HepG2 (cell line): ENCODE measurements around the gene AP2A2. TPM values are rescaled to one million over a fixed set of nuclear protein-coding genes. Genes with fewer than 3 reads are reported as not detected.
A peak's percentile ranks its signal among the peaks of the same experiment; 100 is the strongest.

Source experiments
- ATAC-seq: fragments of 200-7000 bp; cut with Tn5 transposase; 3 replicates; pipeline ENCODE4 v1.9.1; 2020; ENCODE audit warnings: mild to moderate bottlenecking, moderate library complexity
- BruUV-seq: library from RNA; stranded (reverse); fragments of 400-500 nt; replicated peaks from 2 replicates; lab custom pipeline; 2021; lab: Mats Ljungman, UMichigan
- CTCF ChIA-PET: fragments of 300-600 bp; formaldehyde crosslinking; extraction: SDS; loops from one replicate; lab custom pipeline; 2021; ENCODE audit warnings: low total read pairs, inconsistent platforms, low intra/inter-chr PET ratio; lab: Yijun Ruan, JAX
- POLR2A ChIA-PET: fragments of 350-600 bp; sonication (Branson Sonifier 250); formaldehyde crosslinking; loops from one replicate; lab custom pipeline; 2020; ENCODE audit warnings: antibody characterized with exemption, inconsistent platforms; lab: Yijun Ruan, JAX
- DNase-seq: peaks from one replicate; pipeline ENCODE4 v3.0.0-alpha.2; 2015; ENCODE audit warnings: low spot score
- FAIRE-seq: peaks from 3 replicates; lab custom pipeline; 2011; peaks lifted over from hg19 to GRCh38; lab: Jason Lieb, UNC
- H2AFZ ChIP-seq: one replicate; pipeline ENCODE4 v1.6.1; 2011; ENCODE audit warnings: low read length, inconsistent platforms
- H3K27ac ChIP-seq: fragments of 300-600 bp; 3 replicates; pipeline ENCODE4 v1.8.0; 2011; ENCODE audit warnings: mixed run types, mild to moderate bottlenecking, mixed read lengths, low read length, inconsistent platforms; ENCODE audit not compliant: insufficient read depth; ENCODE audit errors: extremely low read length
- H3K27me3 ChIP-seq, 2 experiments: fragments of 200-600 bp in 1 of 2; 2 replicates in 1 of 2; 3 replicates in 1 of 2; pipeline versions ENCODE4 v1.6.0 to v1.8.0; 2011; ENCODE audit warnings: low read length in 2 of 2, mild to moderate bottlenecking in 2 of 2, moderate library complexity in 2 of 2, inconsistent platforms in 1 of 2; ENCODE audit not compliant: insufficient read depth in 2 of 2, control insufficient read depth in 1 of 2
- H3K36me3 ChIP-seq, 2 experiments: fragments of 200-600 bp in 1 of 2; replicated peaks in 1 of 2; 2 replicates in 1 of 2; 3 replicates in 1 of 2; pipeline versions ENCODE4 v1.5.1 to v1.8.0; 2011; ENCODE audit warnings: low read length in 2 of 2, inconsistent platforms in 1 of 2; ENCODE audit not compliant: insufficient read depth in 2 of 2, control insufficient read depth in 1 of 2
- H3K4me1 ChIP-seq: 2 replicates; pipeline ENCODE4 v1.5.1; 2012; ENCODE audit warnings: low read length, inconsistent platforms; ENCODE audit not compliant: insufficient read depth
- H3K4me2 ChIP-seq: 2 replicates; pipeline ENCODE4 v1.6.0; 2011; ENCODE audit warnings: low read depth, low read length, inconsistent platforms
- H3K4me3 ChIP-seq, 3 experiments: fragments of 200-600 bp in 1 of 3; sonication (generic), shearing (Covaris generic) in 1 of 3; replicated peaks in 1 of 3; 2 replicates each; pipeline ENCODE4 v1.5.1; 2011 to 2016; ENCODE audit warnings: low read length in 3 of 3, inconsistent platforms in 2 of 3, low read depth in 2 of 3, mild to moderate bottlenecking in 2 of 3, control low read depth in 1 of 3, mixed read lengths in 1 of 3; ENCODE audit not compliant: insufficient read depth in 1 of 3
- H3K79me2 ChIP-seq: one replicate; pipeline ENCODE4 v1.6.1; 2011; ENCODE audit warnings: low read length, inconsistent platforms; ENCODE audit not compliant: insufficient read depth
- H3K9ac ChIP-seq: 2 replicates; pipeline ENCODE4 v1.6.0; 2011; ENCODE audit warnings: mild to moderate bottlenecking, low read depth, low read length, inconsistent platforms; ENCODE audit not compliant: insufficient read depth
- H3K9me3 ChIP-seq: 2 replicates; pipeline ENCODE4 v1.5.1; 2012; ENCODE audit warnings: mild to moderate bottlenecking, low read length
- H4K20me1 ChIP-seq: 2 replicates; pipeline ENCODE4 v1.6.0; 2011; ENCODE audit warnings: inconsistent platforms, mild to moderate bottlenecking, low read length, moderate library complexity; ENCODE audit not compliant: insufficient read depth
- CHCHD3 ChIP-seq: sonication (generic); formaldehyde crosslinking; IDR thresholded peaks from 2 replicates; pipeline ENCODE4 v1.8.0; 2022; ENCODE audit warnings: mild to moderate bottlenecking, missing genetic modification reagents, moderate library complexity
- MXI1 ChIP-seq: IDR thresholded peaks from 3 replicates; pipeline ENCODE4 v1.6.1; 2012; ENCODE audit warnings: low read depth, low read length, inconsistent platforms, borderline replicate concordance
- ZBTB8A ChIP-seq: sonication (generic); formaldehyde crosslinking; IDR thresholded peaks from 2 replicates; pipeline ENCODE4 v1.4.0; 2020; ENCODE audit warnings: mild to moderate bottlenecking, low read depth, missing genetic modification reagents, borderline replicate concordance
- ZNF235 ChIP-seq: sonication (generic); formaldehyde crosslinking; IDR thresholded peaks from 2 replicates; pipeline ENCODE4 v1.8.1; 2023; ENCODE audit warnings: mild to moderate bottlenecking, missing genetic modification reagents, borderline replicate concordance
- ZNF33B ChIP-seq: sonication (generic); formaldehyde crosslinking; IDR thresholded peaks from 2 replicates; pipeline ENCODE4 v1.5.1; 2020; ENCODE audit warnings: mild to moderate bottlenecking, missing genetic modification reagents
- ZNF460 ChIP-seq: sonication (generic); formaldehyde crosslinking; IDR thresholded peaks from 2 replicates; pipeline ENCODE4 v1.5.1; 2020; ENCODE audit warnings: missing genetic modification reagents, mild to moderate bottlenecking, borderline replicate concordance
- WGBS: methylation state at CpG from one replicate; pipeline ENCODE4 v1.1.6; 2017; ENCODE audit warnings: low lambda C conversion rate; 5-methylcytosine and 5-hydroxymethylcytosine counted together
- in situ Hi-C: cut with HindIII; loops from 2 replicates; pipeline ENCODE4 v1.10.0; 2017; ENCODE audit warnings: low pct_unique_long_range_greater_than_20kb; ENCODE audit not compliant: extremely low pct_ligation_motif_present
- intact Hi-C: fragments of 100-400 bp; cut with micrococcal nuclease; formaldehyde crosslinking; loops from one replicate; pipeline ENCODE4 v1.10.0; 2022; ENCODE audit not compliant: unreplicated experiment
- polyA plus RNA-seq, 8 experiments: library from polyadenylated mRNA; depleted of rRNA in 3 of 8; stranded (reverse) in 7 of 8; unstranded in 1 of 8; fragments of >200 nt; fragmentation: Illumina TruSeq in 4 of 8; extraction: Trizol in 4 of 8; gene quantifications; 2 replicates each; pipeline versions ENCODE4 v1.2.1 to v1.2.3, GENCODE V29; 2011 to 2016; ENCODE audit warnings: low read depth in 4 of 8, missing spikeins in 1 of 8, mixed read lengths in 1 of 8; ENCODE audit not compliant: insufficient read depth in 1 of 8
- total RNA-seq, 5 experiments: library from RNA; depleted of rRNA; stranded (reverse); fragments of >200 nt; fragmentation: Illumina TruSeq; extraction: Trizol; gene quantifications; 2 replicates each; pipeline ENCODE4 v1.2.3, GENCODE V29; 2016; ENCODE audit warnings: low read depth in 1 of 5
- TF ChIP-seq, protein P1 (sequence below): sonication (generic); formaldehyde crosslinking; conservative IDR thresholded peaks from 2 replicates; pipeline ENCODE4 v1.8.0; 2022; ENCODE audit warnings: low read depth, missing genetic modification reagents
- TF ChIP-seq, protein P2 (sequence below), 2 experiments: fragments of 450-650 bp in 1 of 2; sonication (generic) in 1 of 2; formaldehyde crosslinking in 1 of 2; IDR thresholded peaks; 2 replicates each; pipeline versions ENCODE4 v1.6.1 to v1.8.0; 2016 to 2022; ENCODE audit warnings: antibody characterized with exemption in 1 of 2, mild to moderate bottlenecking in 1 of 2, missing genetic modification reagents in 1 of 2
- TF ChIP-seq, protein P3 (sequence below): sonication (generic); formaldehyde crosslinking; IDR thresholded peaks from 2 replicates; pipeline ENCODE4 v1.5.1; 2020; ENCODE audit warnings: missing genetic modification reagents, mild to moderate bottlenecking, borderline replicate concordance

The AP2A2 gene
- total and polyA plus RNA-seq, 2 of the 13 experiments (the other 11 are each of a cell fraction or from before 2014, with no cell fraction given) = 25.7 to 75.7 TPM

DNA sequence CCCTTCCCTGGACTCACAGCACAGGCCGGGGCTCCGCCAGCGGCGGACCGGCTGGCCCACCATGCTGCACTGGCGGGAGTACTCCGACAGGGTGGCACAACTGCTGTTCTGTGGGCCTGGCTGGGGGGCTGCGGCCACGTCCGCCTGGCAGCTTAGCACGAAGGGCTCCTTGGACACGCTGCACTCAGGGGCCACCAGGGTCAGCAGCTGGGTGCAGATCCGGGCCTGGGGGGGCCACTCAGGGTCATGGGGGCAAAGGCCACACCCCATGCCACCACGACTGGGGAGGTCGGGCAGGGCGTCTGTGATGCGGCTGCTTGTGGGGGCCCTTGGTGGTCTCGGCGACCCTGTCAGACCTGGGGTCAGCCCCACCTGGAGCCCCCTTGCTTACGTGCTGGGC is 104.9 kb downstream of the AP2A2 start:
- intact Hi-C loops (no loop called here), in situ Hi-C loops (no loop called here)
- POLR2A ChIA-PET = no interaction called here
- Histone ChIP-seq H3K27me3 (peaks cover 27 to 57% of the 10 kb centered on the region in 2 experiments; a peak in 4 of 5 replicates), H3K4me1 (peaks cover 7% of the 10 kb centered on the region; the same call in 1 of the 2 replicates), H3K4me3 (no peak overlapping the region), H3K9me3 (no peaks in the 10 kb centered on the region), H3K79me2 (no peaks in the 10 kb centered on the region), H3K27ac (no peak overlapping the region), H4K20me1 (no peaks in the 10 kb centered on the region), H2AFZ (no peak overlapping the region), H3K4me2 (no peak overlapping the region), H3K9ac (no peak overlapping the region), H3K36me3 (no peaks in the 10 kb centered on the region)
- FAIRE-seq = no peak
- ATAC-seq = peak; percentile 18
- DNase-seq = no peak
- TF ChIP-seq, protein P1, sequence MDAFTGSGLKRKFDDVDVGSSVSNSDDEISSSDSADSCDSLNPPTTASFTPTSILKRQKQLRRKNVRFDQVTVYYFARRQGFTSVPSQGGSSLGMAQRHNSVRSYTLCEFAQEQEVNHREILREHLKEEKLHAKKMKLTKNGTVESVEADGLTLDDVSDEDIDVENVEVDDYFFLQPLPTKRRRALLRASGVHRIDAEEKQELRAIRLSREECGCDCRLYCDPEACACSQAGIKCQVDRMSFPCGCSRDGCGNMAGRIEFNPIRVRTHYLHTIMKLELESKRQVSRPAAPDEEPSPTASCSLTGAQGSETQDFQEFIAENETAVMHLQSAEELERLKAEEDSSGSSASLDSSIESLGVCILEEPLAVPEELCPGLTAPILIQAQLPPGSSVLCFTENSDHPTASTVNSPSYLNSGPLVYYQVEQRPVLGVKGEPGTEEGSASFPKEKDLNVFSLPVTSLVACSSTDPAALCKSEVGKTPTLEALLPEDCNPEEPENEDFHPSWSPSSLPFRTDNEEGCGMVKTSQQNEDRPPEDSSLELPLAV (CRISPR knock-in tag) = no peak
- TF ChIP-seq ZNF235 (CRISPR knock-in tag) = no peak
- TF ChIP-seq ZBTB8A = no peak
- TF ChIP-seq ZNF460 (CRISPR knock-in tag) = no peak
- TF ChIP-seq, protein P2, sequence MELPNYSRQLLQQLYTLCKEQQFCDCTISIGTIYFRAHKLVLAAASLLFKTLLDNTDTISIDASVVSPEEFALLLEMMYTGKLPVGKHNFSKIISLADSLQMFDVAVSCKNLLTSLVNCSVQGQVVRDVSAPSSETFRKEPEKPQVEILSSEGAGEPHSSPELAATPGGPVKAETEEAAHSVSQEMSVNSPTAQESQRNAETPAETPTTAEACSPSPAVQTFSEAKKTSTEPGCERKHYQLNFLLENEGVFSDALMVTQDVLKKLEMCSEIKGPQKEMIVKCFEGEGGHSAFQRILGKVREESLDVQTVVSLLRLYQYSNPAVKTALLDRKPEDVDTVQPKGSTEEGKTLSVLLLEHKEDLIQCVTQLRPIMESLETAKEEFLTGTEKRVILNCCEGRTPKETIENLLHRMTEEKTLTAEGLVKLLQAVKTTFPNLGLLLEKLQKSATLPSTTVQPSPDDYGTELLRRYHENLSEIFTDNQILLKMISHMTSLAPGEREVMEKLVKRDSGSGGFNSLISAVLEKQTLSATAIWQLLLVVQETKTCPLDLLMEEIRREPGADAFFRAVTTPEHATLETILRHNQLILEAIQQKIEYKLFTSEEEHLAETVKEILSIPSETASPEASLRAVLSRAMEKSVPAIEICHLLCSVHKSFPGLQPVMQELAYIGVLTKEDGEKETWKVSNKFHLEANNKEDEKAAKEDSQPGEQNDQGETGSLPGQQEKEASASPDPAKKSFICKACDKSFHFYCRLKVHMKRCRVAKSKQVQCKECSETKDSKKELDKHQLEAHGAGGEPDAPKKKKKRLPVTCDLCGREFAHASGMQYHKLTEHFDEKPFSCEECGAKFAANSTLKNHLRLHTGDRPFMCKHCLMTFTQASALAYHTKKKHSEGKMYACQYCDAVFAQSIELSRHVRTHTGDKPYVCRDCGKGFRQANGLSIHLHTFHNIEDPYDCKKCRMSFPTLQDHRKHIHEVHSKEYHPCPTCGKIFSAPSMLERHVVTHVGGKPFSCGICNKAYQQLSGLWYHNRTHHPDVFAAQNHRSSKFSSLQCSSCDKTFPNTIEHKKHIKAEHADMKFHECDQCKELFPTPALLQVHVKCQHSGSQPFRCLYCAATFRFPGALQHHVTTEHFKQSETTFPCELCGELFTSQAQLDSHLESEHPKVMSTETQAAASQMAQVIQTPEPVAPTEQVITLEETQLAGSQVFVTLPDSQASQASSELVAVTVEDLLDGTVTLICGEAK (IDR thresholded peaks at IDR 0.05) = no peak
- TF ChIP-seq, protein P2 (CRISPR knock-in tag; IDR thresholded peaks at IDR 0.05) = no peak
- TF ChIP-seq, protein P3, sequence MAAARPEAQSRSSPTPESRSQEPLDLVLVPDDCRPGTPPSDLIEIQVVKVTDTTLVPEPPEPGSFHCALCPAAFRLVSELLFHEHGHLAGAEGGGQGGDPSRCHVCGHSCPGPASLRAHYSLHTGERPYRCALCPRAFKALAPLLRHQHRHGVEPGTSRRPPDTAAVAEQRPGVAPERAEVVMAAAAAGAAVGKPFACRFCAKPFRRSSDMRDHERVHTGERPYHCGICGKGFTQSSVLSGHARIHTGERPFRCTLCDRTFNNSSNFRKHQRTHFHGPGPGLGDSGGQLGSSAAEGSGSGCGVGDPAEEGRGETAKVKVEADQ (CRISPR knock-in tag) = no peak
- TF ChIP-seq CHCHD3 (CRISPR knock-in tag) = no peak
- no peak for TF ChIP-seq ZNF33B (CRISPR knock-in tag)
- TF ChIP-seq MXI1 = no peak
- CTCF ChIA-PET = no interaction called here
- no CpG with 5 or more reads among the region's 20 CpGs for WGBS
- BruUV-seq = no TSS peak
